WTC11 (cell line): Measurements from ENCODE around the gene CAV1. TPM values are rescaled to one million over a fixed set of nuclear protein-coding genes. Genes with fewer than 3 reads are reported as not detected.

ENCODE experiments used
- ATAC-seq: fragments of 200-7000 bp; cut with Tn5 transposase; 2 replicates; pipeline ENCODE4 v1.10.0; 2021; ENCODE audit warnings: mild to moderate bottlenecking, moderate library complexity
- CTCF ChIA-PET: fragments of 300-600 bp; sonication (Branson Sonifier 250); formaldehyde crosslinking; loops from one replicate; lab custom pipeline; 2021; ENCODE audit warnings: antibody characterized with exemption; lab: Charles Lee
- POLR2A ChIA-PET: fragments of 350-600 bp; sonication (Branson Sonifier 250); formaldehyde crosslinking; loops from one replicate; lab custom pipeline; 2021; ENCODE audit warnings: antibody characterized with exemption; lab: Charles Lee
- DNase-seq: peaks from one replicate; pipeline ENCODE4 v3.0.0; 2021; ENCODE audit warnings: low spot score
- H3K27ac Mint-ChIP-seq: 2 replicates; pipeline ENCODE4 v1.8.0; 2021; ENCODE audit warnings: mixed read lengths
- H3K27me3 Mint-ChIP-seq: 2 replicates; pipeline ENCODE4 v1.8.0; 2021; ENCODE audit warnings: low read depth, mild to moderate bottlenecking, moderate library complexity, mixed read lengths
- H3K36me3 Mint-ChIP-seq: 2 replicates; pipeline ENCODE4 v1.8.0; 2021; ENCODE audit warnings: mixed read lengths
- H3K4me1 Mint-ChIP-seq: 2 replicates; pipeline ENCODE4 v1.8.0; 2022; ENCODE audit warnings: mixed read lengths
- H3K4me3 Mint-ChIP-seq: 2 replicates; pipeline ENCODE4 v1.8.0; 2021; ENCODE audit warnings: mild to moderate bottlenecking, moderate library complexity, mixed read lengths
- H3K9me3 Mint-ChIP-seq: 2 replicates; pipeline ENCODE4 v1.8.0; 2021; ENCODE audit warnings: mixed read lengths
- CBFB ChIP-seq: sonication (generic); formaldehyde crosslinking; IDR thresholded peaks from 2 replicates; pipeline ENCODE4 v1.8.1; 2022; ENCODE audit warnings: mild to moderate bottlenecking, low read depth, missing genetic modification reagents
- ELF4 ChIP-seq: sonication (generic); formaldehyde crosslinking; IDR thresholded peaks from 2 replicates; pipeline ENCODE4 v1.8.1; 2022; ENCODE audit warnings: low read depth, mild to moderate bottlenecking, moderate library complexity, missing genetic modification reagents
- NFE2L1 ChIP-seq: sonication (generic); formaldehyde crosslinking; IDR thresholded peaks from 2 replicates; pipeline ENCODE4 v1.8.1; 2023; ENCODE audit warnings: missing genetic modification reagents
- NFYB ChIP-seq: sonication (generic); formaldehyde crosslinking; conservative IDR thresholded peaks from 2 replicates; pipeline ENCODE4 v1.8.0; 2022; ENCODE audit warnings: low read depth, missing genetic modification reagents
- SMAD3 ChIP-seq: sonication (generic); formaldehyde crosslinking; IDR thresholded peaks from 2 replicates; pipeline ENCODE4 v1.8.0; 2022; ENCODE audit warnings: missing genetic modification reagents, mild to moderate bottlenecking, borderline replicate concordance
- ZNF138 ChIP-seq: sonication (generic); formaldehyde crosslinking; conservative IDR thresholded peaks from 2 replicates; pipeline ENCODE4 v1.8.1; 2022; ENCODE audit warnings: mild to moderate bottlenecking, moderate library complexity, missing genetic modification reagents
- total RNA-seq: library from RNA; stranded (reverse); gene quantifications from 3 replicates; pipeline ENCODE4 v1.2.3, GENCODE V29; 2021
- TF ChIP-seq, protein P1 (sequence below): sonication (generic); formaldehyde crosslinking; IDR thresholded peaks from 2 replicates; pipeline ENCODE4 v1.8.0; 2023; ENCODE audit warnings: mild to moderate bottlenecking, missing genetic modification reagents
- TF ChIP-seq, protein P2 (sequence below): fragments of 250-450 bp; sonication (Bioruptor Pico); conservative IDR thresholded peaks from 2 replicates; pipeline ENCODE4 v1.9.0; 2021; ENCODE audit warnings: mild to moderate bottlenecking
- TF ChIP-seq, protein P3 (sequence below): sonication (generic); formaldehyde crosslinking; IDR thresholded peaks from 2 replicates; pipeline ENCODE4 v1.8.0; 2022; ENCODE audit warnings: missing genetic modification reagents
- TF ChIP-seq, protein P4 (sequence below): sonication (generic); formaldehyde crosslinking; IDR thresholded peaks from 2 replicates; pipeline ENCODE4 v1.8.1; 2022; ENCODE audit warnings: mild to moderate bottlenecking, missing genetic modification reagents, moderate library complexity, borderline replicate concordance
- TF ChIP-seq, protein P5 (sequence below): fragments of 250-450 bp; sonication (Bioruptor Pico); IDR thresholded peaks from 2 replicates; pipeline ENCODE4 v1.9.0; 2021; ENCODE audit warnings: mild to moderate bottlenecking
- TF ChIP-seq, protein P6 (sequence below): sonication (generic); formaldehyde crosslinking; conservative IDR thresholded peaks from 2 replicates; pipeline ENCODE4 v1.8.1; 2023; ENCODE audit warnings: mild to moderate bottlenecking, low read depth, missing genetic modification reagents, moderate library complexity

The CAV1 gene
- total RNA-seq, 1 experiment from 2014 or later = 19.7 TPM

DNA sequence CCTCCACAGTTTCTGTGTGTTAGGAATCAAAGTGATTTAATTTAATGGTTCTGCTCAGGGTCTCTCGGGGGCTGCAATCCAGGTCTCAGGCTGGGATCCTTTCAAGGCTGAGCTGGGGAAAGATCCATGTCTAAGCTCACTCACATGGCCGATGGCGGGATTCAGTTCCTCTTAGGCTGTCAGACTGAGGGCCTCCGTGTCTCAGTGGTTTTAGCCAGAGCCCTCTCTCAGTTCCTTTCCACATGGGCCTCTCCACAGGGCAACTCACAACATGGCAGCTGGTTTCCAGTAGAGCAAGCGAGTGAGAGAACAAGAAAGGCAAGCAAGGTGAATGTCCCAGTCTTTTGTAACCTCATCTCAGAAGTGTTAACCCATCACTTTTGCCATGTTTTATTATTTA, 26.9 kb downstream of the CAV1 start (continued):
- TF ChIP-seq, protein P1, sequence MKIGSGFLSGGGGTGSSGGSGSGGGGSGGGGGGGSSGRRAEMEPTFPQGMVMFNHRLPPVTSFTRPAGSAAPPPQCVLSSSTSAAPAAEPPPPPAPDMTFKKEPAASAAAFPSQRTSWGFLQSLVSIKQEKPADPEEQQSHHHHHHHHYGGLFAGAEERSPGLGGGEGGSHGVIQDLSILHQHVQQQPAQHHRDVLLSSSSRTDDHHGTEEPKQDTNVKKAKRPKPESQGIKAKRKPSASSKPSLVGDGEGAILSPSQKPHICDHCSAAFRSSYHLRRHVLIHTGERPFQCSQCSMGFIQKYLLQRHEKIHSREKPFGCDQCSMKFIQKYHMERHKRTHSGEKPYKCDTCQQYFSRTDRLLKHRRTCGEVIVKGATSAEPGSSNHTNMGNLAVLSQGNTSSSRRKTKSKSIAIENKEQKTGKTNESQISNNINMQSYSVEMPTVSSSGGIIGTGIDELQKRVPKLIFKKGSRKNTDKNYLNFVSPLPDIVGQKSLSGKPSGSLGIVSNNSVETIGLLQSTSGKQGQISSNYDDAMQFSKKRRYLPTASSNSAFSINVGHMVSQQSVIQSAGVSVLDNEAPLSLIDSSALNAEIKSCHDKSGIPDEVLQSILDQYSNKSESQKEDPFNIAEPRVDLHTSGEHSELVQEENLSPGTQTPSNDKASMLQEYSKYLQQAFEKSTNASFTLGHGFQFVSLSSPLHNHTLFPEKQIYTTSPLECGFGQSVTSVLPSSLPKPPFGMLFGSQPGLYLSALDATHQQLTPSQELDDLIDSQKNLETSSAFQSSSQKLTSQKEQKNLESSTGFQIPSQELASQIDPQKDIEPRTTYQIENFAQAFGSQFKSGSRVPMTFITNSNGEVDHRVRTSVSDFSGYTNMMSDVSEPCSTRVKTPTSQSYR (CRISPR knock-in tag) = no peak
- TF ChIP-seq ZNF138 (CRISPR knock-in tag) = no peak

DNA sequence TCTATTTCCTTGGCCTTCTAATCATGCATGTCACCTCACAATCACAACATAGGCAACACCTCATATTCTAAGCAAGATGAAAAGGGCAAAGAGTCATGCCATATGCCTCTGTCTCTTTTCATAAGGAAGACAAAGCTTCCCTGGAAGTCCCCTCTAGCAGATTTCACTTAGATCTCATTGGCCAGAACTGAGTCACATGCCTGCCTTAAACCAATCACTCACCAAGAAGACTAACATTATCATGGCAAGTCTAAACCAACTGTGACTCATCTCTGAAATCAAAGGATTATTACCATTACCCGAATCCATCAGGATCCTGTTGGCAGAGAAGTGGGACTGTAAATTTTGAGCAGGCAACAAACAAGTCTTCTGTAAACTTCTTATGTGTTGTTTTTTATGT, 27.8 kb downstream of the CAV1 start:
- Mint-ChIP-seq H3K27me3 (no peaks in the 10 kb centered on the region; the same call in 1 of the 2 replicates), H3K4me3 (no peak overlapping the region), H3K4me1 (no peaks in the 10 kb centered on the region), H3K27ac (no peak overlapping the region), H3K9me3 (no peaks in the 10 kb centered on the region), H3K36me3 (no peaks in the 10 kb centered on the region)
- ATAC-seq (no peak), DNase-seq (no peak)
- POLR2A ChIA-PET = no interaction called here
- TF ChIP-seq ELF4 (CRISPR knock-in tag) (no peak), NFYB (no peak), CBFB (no peak), ZNF138 (CRISPR knock-in tag) (no peak), NFE2L1 (CRISPR knock-in tag) (no peak), SMAD3 (no peak)
- TF ChIP-seq, protein P2, sequence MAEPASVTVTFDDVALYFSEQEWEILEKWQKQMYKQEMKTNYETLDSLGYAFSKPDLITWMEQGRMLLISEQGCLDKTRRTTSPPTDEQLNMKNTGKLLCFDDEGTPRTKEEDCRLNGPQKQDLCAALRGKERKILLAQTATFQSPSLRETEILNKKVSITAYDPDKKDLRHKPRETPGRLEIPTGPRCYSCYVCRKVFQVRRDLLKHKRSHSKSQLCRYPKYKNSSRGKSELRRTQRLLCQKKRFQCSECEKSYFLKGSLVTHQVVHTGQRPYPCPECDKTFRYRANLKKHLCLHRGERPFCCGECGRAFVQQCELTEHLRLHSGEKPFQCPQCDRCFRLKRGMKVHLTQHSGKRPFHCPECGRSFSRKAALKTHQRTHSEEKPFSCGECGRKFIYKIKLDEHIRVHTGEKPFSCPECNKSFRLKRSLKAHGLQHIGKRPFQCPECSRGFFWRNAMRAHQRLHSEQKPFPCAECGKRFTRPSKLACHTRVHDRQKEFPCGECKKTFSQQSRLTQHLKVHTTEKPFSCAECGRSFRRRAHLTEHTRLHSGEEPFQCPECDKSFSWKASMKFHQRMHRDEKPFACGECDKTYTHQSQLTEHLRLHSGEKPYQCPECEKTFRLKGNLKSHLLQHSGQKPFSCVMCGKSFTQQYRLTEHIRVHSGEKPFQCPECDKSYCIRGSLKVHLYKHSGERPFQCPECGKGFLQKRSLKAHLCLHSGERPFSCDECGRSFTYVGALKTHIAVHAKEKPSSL (CRISPR knock-in tag) = no peak
- TF ChIP-seq, protein P3, sequence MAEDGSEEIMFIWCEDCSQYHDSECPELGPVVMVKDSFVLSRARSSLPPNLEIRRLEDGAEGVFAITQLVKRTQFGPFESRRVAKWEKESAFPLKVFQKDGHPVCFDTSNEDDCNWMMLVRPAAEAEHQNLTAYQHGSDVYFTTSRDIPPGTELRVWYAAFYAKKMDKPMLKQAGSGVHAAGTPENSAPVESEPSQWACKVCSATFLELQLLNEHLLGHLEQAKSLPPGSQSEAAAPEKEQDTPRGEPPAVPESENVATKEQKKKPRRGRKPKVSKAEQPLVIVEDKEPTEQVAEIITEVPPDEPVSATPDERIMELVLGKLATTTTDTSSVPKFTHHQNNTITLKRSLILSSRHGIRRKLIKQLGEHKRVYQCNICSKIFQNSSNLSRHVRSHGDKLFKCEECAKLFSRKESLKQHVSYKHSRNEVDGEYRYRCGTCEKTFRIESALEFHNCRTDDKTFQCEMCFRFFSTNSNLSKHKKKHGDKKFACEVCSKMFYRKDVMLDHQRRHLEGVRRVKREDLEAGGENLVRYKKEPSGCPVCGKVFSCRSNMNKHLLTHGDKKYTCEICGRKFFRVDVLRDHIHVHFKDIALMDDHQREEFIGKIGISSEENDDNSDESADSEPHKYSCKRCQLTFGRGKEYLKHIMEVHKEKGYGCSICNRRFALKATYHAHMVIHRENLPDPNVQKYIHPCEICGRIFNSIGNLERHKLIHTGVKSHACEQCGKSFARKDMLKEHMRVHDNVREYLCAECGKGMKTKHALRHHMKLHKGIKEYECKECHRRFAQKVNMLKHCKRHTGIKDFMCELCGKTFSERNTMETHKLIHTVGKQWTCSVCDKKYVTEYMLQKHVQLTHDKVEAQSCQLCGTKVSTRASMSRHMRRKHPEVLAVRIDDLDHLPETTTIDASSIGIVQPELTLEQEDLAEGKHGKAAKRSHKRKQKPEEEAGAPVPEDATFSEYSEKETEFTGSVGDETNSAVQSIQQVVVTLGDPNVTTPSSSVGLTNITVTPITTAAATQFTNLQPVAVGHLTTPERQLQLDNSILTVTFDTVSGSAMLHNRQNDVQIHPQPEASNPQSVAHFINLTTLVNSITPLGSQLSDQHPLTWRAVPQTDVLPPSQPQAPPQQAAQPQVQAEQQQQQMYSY (CRISPR knock-in tag) = no peak
- TF ChIP-seq, protein P4, sequence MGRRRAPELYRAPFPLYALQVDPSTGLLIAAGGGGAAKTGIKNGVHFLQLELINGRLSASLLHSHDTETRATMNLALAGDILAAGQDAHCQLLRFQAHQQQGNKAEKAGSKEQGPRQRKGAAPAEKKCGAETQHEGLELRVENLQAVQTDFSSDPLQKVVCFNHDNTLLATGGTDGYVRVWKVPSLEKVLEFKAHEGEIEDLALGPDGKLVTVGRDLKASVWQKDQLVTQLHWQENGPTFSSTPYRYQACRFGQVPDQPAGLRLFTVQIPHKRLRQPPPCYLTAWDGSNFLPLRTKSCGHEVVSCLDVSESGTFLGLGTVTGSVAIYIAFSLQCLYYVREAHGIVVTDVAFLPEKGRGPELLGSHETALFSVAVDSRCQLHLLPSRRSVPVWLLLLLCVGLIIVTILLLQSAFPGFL (CRISPR knock-in tag) = no peak
- TF ChIP-seq, protein P5, sequence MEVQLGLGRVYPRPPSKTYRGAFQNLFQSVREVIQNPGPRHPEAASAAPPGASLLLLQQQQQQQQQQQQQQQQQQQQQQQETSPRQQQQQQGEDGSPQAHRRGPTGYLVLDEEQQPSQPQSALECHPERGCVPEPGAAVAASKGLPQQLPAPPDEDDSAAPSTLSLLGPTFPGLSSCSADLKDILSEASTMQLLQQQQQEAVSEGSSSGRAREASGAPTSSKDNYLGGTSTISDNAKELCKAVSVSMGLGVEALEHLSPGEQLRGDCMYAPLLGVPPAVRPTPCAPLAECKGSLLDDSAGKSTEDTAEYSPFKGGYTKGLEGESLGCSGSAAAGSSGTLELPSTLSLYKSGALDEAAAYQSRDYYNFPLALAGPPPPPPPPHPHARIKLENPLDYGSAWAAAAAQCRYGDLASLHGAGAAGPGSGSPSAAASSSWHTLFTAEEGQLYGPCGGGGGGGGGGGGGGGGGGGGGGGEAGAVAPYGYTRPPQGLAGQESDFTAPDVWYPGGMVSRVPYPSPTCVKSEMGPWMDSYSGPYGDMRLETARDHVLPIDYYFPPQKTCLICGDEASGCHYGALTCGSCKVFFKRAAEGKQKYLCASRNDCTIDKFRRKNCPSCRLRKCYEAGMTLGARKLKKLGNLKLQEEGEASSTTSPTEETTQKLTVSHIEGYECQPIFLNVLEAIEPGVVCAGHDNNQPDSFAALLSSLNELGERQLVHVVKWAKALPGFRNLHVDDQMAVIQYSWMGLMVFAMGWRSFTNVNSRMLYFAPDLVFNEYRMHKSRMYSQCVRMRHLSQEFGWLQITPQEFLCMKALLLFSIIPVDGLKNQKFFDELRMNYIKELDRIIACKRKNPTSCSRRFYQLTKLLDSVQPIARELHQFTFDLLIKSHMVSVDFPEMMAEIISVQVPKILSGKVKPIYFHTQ (CRISPR knock-in tag) = no peak
- TF ChIP-seq, protein P6, sequence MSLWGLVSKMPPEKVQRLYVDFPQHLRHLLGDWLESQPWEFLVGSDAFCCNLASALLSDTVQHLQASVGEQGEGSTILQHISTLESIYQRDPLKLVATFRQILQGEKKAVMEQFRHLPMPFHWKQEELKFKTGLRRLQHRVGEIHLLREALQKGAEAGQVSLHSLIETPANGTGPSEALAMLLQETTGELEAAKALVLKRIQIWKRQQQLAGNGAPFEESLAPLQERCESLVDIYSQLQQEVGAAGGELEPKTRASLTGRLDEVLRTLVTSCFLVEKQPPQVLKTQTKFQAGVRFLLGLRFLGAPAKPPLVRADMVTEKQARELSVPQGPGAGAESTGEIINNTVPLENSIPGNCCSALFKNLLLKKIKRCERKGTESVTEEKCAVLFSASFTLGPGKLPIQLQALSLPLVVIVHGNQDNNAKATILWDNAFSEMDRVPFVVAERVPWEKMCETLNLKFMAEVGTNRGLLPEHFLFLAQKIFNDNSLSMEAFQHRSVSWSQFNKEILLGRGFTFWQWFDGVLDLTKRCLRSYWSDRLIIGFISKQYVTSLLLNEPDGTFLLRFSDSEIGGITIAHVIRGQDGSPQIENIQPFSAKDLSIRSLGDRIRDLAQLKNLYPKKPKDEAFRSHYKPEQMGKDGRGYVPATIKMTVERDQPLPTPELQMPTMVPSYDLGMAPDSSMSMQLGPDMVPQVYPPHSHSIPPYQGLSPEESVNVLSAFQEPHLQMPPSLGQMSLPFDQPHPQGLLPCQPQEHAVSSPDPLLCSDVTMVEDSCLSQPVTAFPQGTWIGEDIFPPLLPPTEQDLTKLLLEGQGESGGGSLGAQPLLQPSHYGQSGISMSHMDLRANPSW (CRISPR knock-in tag) = no peak
- CTCF ChIA-PET = no interaction called here
